Measurements from ENCODE around the gene IL1RAPL1.
"Not testable (repeated sequence)": the region's sequence is repeated elsewhere in the genome, so short reads cannot be mapped to it uniquely, and the experiment has no call there.

The IL1RAPL1 gene

GRCh38 chrX:29083823-29084222, 496.6 kb downstream of the IL1RAPL1 start:
- in situ Hi-C loops (cut with MboI; ENCODE audit: low sequenced_read_pairs), result no loop called here

GRCh38 chrX:29090811-29091210, 503.6 kb downstream of the IL1RAPL1 start:
- in situ Hi-C loops (cut with MboI; ENCODE audit: low sequenced_read_pairs), result no loop called here

GRCh38 chrX:29107231-29107630, 520.0 kb downstream of the IL1RAPL1 start:
- in situ Hi-C loops (cut with MboI; ENCODE audit: low sequenced_read_pairs), result no loop called here

- in situ Hi-C loops (cut with MboI; ENCODE audit: low sequenced_read_pairs), result no loop called here
Measured at GRCh38 chrX:29110041-29110440, 522.8 kb downstream of the IL1RAPL1 start.

GRCh38 chrX:29113221-29113620, 526.0 kb downstream of the IL1RAPL1 start:
- in situ Hi-C loops (cut with MboI; ENCODE audit: low sequenced_read_pairs), result no loop called here

GRCh38 chrX:29122817-29123216, 535.6 kb downstream of the IL1RAPL1 start:
- in situ Hi-C loops (cut with MboI; ENCODE audit: low sequenced_read_pairs), result not testable (repeated sequence)

GRCh38 chrX:29130905-29131304, 543.7 kb downstream of the IL1RAPL1 start:
- in situ Hi-C loops (cut with MboI; ENCODE audit: low sequenced_read_pairs), result no loop called here

- in situ Hi-C loops (cut with MboI; ENCODE audit: low sequenced_read_pairs), result no loop called here
Measured at GRCh38 chrX:29136904-29137303, 549.7 kb downstream of the IL1RAPL1 start.

GRCh38 chrX:29138003-29138402, 550.8 kb downstream of the IL1RAPL1 start:
- in situ Hi-C loops (cut with MboI; ENCODE audit: low sequenced_read_pairs), result no loop called here

GRCh38 chrX:29143356-29143755, 556.1 kb downstream of the IL1RAPL1 start:
- in situ Hi-C loops (cut with MboI; ENCODE audit: low sequenced_read_pairs), result no loop called here

- in situ Hi-C loops (cut with MboI; ENCODE audit: low sequenced_read_pairs), result no loop called here
Measured at GRCh38 chrX:29143756-29144155, 556.5 kb downstream of the IL1RAPL1 start.

- in situ Hi-C loops (cut with MboI; ENCODE audit: low sequenced_read_pairs), result no loop called here
Measured at GRCh38 chrX:29145316-29145715, 558.1 kb downstream of the IL1RAPL1 start.

GRCh38 chrX:29148511-29148910, 561.3 kb downstream of the IL1RAPL1 start:
- in situ Hi-C loops (cut with MboI; ENCODE audit: low sequenced_read_pairs), result no loop called here

- in situ Hi-C loops (cut with MboI; ENCODE audit: low sequenced_read_pairs), result no loop called here
Measured at GRCh38 chrX:29155286-29155685, 568.0 kb downstream of the IL1RAPL1 start.

GRCh38 chrX:29172880-29173279, 585.6 kb downstream of the IL1RAPL1 start:
- in situ Hi-C loops (cut with MboI; ENCODE audit: low sequenced_read_pairs), result no loop called here

- in situ Hi-C loops (cut with MboI; ENCODE audit: low sequenced_read_pairs), result no loop called here
Measured at GRCh38 chrX:29187264-29187663, 600.0 kb downstream of the IL1RAPL1 start.

GRCh38 chrX:29196501-29196900, 609.3 kb downstream of the IL1RAPL1 start:
- in situ Hi-C loops (cut with MboI; ENCODE audit: low sequenced_read_pairs), result no loop called here

- in situ Hi-C loops (cut with MboI; ENCODE audit: low sequenced_read_pairs), result no loop called here
Measured at GRCh38 chrX:29215251-29215650, 628.0 kb downstream of the IL1RAPL1 start.

GRCh38 chrX:29225670-29226069, 638.4 kb downstream of the IL1RAPL1 start:
- in situ Hi-C loops (cut with MboI; ENCODE audit: low sequenced_read_pairs), result no loop called here

GRCh38 chrX:29229802-29230201, 642.6 kb downstream of the IL1RAPL1 start:
- in situ Hi-C loops (cut with MboI; ENCODE audit: low sequenced_read_pairs), result no loop called here

- in situ Hi-C loops (cut with MboI; ENCODE audit: low sequenced_read_pairs), result no loop called here
Measured at GRCh38 chrX:29231800-29232199, 644.6 kb downstream of the IL1RAPL1 start.

GRCh38 chrX:29233592-29234183, 646.4 kb downstream of the IL1RAPL1 start:
- in situ Hi-C loops (cut with MboI; ENCODE audit: low sequenced_read_pairs), result no loop called here

- in situ Hi-C loops (cut with MboI; ENCODE audit: low sequenced_read_pairs), result no loop called here
Measured at GRCh38 chrX:29237972-29238371, 650.7 kb downstream of the IL1RAPL1 start.

Measured in HL-60/S4 treated with retinoic acid at 250 ng/mL for 4 days and 3 days (cell line).